ENCODE data around the gene MAFB. TPM values are rescaled to one million over a fixed set of nuclear protein-coding genes. Genes with fewer than 3 reads are reported as not detected.

Gene MAFB
- total RNA-seq, 6 donors from 2014 or later: 34.0 to 81.7 (median 60.5) TPM

DNA sequence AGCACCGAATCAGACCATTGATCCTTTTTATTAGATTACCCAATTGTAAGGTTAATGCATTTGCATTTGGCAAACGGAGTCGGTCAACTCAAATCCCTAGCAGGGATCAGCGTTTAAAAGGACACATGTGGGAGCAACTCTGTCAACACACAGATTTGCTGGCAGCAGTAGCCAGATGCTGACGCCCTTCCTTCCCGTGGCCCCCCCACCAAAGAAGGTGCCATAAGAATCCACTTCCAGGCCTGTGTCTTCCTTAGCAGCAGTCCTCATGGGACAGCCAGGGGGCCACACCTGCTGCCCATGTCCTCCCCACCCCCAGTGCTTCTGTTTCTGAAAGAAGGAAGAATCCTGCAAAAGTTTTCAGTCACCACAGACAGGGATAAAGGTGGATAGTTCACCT, 24.5 kb upstream of the MAFB start:
- Histone ChIP-seq H3K27me3 (no peaks in the 10 kb centered on the region), H3K9me3 (no peaks in the 10 kb centered on the region), H3K4me1 (no peaks in the 10 kb centered on the region), H3K27ac (no peak overlapping the region), H3K36me3 (no peaks in the 10 kb centered on the region), H3K4me3 (no peak overlapping the region)
- TF ChIP-seq POLR2A (IDR thresholded peaks at IDR 0.05) (no peak), EP300 (IDR thresholded peaks at IDR 0.05) (no peak), POLR2AphosphoS5 (IDR thresholded peaks at IDR 0.05) (no peak)
- TF ChIP-seq, protein P1, sequence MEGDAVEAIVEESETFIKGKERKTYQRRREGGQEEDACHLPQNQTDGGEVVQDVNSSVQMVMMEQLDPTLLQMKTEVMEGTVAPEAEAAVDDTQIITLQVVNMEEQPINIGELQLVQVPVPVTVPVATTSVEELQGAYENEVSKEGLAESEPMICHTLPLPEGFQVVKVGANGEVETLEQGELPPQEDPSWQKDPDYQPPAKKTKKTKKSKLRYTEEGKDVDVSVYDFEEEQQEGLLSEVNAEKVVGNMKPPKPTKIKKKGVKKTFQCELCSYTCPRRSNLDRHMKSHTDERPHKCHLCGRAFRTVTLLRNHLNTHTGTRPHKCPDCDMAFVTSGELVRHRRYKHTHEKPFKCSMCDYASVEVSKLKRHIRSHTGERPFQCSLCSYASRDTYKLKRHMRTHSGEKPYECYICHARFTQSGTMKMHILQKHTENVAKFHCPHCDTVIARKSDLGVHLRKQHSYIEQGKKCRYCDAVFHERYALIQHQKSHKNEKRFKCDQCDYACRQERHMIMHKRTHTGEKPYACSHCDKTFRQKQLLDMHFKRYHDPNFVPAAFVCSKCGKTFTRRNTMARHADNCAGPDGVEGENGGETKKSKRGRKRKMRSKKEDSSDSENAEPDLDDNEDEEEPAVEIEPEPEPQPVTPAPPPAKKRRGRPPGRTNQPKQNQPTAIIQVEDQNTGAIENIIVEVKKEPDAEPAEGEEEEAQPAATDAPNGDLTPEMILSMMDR (IDR thresholded peaks at IDR 0.05): no peak
- no peak for ATAC-seq (ENCODE audit: low FRiP score in 2 of 2)
- no peak for DNase-seq
- 62 to 67% methylated on average over 6 of the region's 6 CpGs for WGBS, 2 donors

DNA sequence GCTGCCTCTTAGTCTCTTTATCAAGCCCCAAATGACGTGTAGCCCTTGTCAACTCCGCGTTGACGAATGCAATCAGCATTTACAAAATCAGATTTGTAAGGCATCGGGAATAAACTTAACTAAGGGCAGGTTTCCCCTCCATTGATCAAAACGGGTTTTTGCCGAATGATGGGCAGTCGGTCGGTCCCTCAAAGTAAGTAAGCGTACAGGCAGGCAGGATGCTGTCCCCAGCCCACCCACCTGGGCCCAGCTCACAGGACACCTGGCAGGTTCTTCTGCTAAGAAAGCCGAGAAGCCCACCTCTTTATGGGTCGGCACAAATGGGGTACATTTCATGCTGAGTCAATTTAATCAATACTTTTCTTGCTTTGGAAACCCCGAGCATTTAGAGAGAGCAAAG, 22.0 kb upstream of the MAFB start:
- H3K27me3 ChIP-seq: no peaks in the 10 kb centered on the region
- H3K27ac ChIP-seq: no peak overlapping the region
- no peak overlapping the region for H3K4me3 ChIP-seq
- no peaks in the 10 kb centered on the region for H3K9me3 ChIP-seq
- H3K4me1 ChIP-seq: peaks cover 0 to 7% (median 2%) of the 10 kb centered on the region in 4 donors
- WGBS, 2 donors: 79 to 84% methylated on average over 13 of the region's 13 CpGs
- DNase-seq (peak in 1 of 2 donors; percentile 13), ATAC-seq (ENCODE audit: low FRiP score in 2 of 2) (no peak)
- TF ChIP-seq POLR2A (IDR thresholded peaks at IDR 0.05): no peak
- TF ChIP-seq, protein P1 (IDR thresholded peaks at IDR 0.05): no peak
- no peak for TF ChIP-seq POLR2AphosphoS5 (IDR thresholded peaks at IDR 0.05)
- TF ChIP-seq EP300 (IDR thresholded peaks at IDR 0.05): no peak
- no peaks in the 10 kb centered on the region for H3K36me3 ChIP-seq

DNA sequence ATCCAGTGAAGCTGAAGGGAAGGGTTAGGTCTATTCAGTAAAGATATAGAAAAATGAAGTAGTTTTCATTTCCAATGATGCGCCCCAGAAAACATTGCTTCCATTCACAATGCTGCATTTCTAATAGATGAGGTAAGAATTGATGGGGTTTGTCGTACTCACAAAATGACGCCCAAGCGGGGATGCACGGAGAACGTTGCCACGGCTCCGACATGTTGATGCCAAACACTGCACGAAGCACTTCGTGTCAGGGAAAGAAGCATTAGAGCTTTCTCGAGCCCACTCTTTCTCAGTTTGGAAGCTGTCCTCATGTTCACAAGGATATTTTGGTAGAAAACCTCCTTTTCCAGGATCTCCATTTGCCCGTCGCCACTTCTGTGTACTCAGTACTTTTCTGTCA, 21.6 kb upstream of the MAFB start:
- DNase-seq (no peak), ATAC-seq (ENCODE audit: low FRiP score in 2 of 2) (no peak)
- 79 to 81% methylated on average over 13 of the region's 13 CpGs for WGBS, 2 donors
- H3K4me3 ChIP-seq: no peak overlapping the region
- no peaks in the 10 kb centered on the region for H3K36me3 ChIP-seq
- no peak for TF ChIP-seq EP300 (IDR thresholded peaks at IDR 0.05)
- no peak for TF ChIP-seq POLR2AphosphoS5 (IDR thresholded peaks at IDR 0.05)
- TF ChIP-seq, protein P1 (IDR thresholded peaks at IDR 0.05): no peak
- no peak for TF ChIP-seq POLR2A (IDR thresholded peaks at IDR 0.05)
- peaks cover 0 to 7% (median 2%) of the 10 kb centered on the region in 4 donors for H3K4me1 ChIP-seq
- no peak overlapping the region for H3K27ac ChIP-seq
- no peaks in the 10 kb centered on the region for H3K9me3 ChIP-seq
- no peaks in the 10 kb centered on the region for H3K27me3 ChIP-seq

DNA sequence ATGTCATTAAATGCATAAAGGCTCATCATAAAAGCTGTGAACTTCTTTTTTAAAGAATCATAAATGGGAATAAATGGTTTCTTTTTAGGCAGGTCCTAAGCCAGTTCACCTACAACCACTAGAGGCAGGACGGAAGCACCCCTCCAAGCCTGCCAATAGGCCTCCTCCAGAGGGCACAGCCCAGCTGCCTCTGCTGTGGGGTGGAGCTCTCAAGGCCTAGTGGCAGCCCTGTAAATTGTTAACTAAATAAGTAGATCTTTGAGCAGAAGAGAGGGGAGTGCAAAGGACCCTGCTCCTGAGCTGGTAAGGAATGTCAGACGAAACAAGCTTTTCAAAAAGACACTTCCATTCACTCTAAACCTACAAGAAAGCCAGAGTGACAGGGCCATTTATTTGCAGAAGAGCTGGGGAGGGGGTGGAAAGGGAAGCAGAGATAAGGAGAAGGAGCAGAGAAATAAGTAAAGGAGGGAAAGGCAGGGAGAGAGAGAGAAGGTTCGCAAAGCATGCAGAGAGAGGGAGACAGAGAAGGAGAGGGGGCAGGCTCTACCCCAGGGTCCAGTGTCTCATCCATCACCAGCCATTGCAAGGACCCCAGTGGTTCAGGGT, 18.0 kb upstream of the MAFB start:
- H3K36me3 ChIP-seq: no peaks in the 10 kb centered on the region

More for the DNA sequence above, 18.0 kb upstream of the MAFB start:
- no peak overlapping the region for H3K4me3 ChIP-seq
- peak in 1 of 2 donors; percentile 63 for DNase-seq
- no peaks in the 10 kb centered on the region for H3K27me3 ChIP-seq
- whole genome bisulfite sequencing, 2 donors: 58 to 70% methylated on average over 3 of the region's 3 CpGs
- peak in 1 of 2 donors; percentile 87 for ATAC-seq (ENCODE audit: low FRiP score in 2 of 2)
- TF ChIP-seq POLR2A (IDR thresholded peaks at IDR 0.05): no peak
- TF ChIP-seq, protein P1 (IDR thresholded peaks at IDR 0.05): peak in 2 of 6 experiments; percentile 10 to 30
- H3K27ac ChIP-seq: no peak overlapping the region
- no peaks in the 10 kb centered on the region for H3K9me3 ChIP-seq
- peaks cover 0 to 7% (median 2%) of the 10 kb centered on the region in 4 donors for H3K4me1 ChIP-seq
